HepG2 (cell line): ENCODE measurements around the gene P2RX6.

Experiments
- CBX2 ChIP-seq, 2 experiments: fragments of 200-600 bp in 1 of 2; sonication (generic); formaldehyde crosslinking in 1 of 2; IDR thresholded peaks; 2 replicates each; pipeline versions ENCODE4 v1.7.0 to v1.8.1; 2018 to 2022; ENCODE audit warnings: low read depth in 2 of 2, low read length in 1 of 2, mild to moderate bottlenecking in 1 of 2, missing genetic modification reagents in 1 of 2
- CTCF ChIP-seq: sonication (generic); formaldehyde crosslinking; IDR thresholded peaks from 2 replicates; pipeline ENCODE4 v1.5.0; 2020; ENCODE audit warnings: mild to moderate bottlenecking, missing genetic modification reagents, moderate library complexity
- HOXA7 ChIP-seq: sonication (generic); formaldehyde crosslinking; IDR thresholded peaks from 2 replicates; pipeline ENCODE4 v1.8.1; 2022; ENCODE audit warnings: mild to moderate bottlenecking, missing genetic modification reagents, moderate library complexity
- MEIS2 ChIP-seq: sonication (generic); formaldehyde crosslinking; IDR thresholded peaks from 2 replicates; pipeline ENCODE4 v1.9.0; 2021; ENCODE audit warnings: mild to moderate bottlenecking, missing genetic modification reagents
- MIXL1 ChIP-seq: IDR thresholded peaks from 2 replicates; pipeline ENCODE4 v1.6.1; 2016
- TRIM24 ChIP-seq: sonication (generic); formaldehyde crosslinking; IDR thresholded peaks from 2 replicates; pipeline ENCODE4 v1.8.0; 2022; ENCODE audit warnings: mild to moderate bottlenecking, missing genetic modification reagents
- ZNF274 ChIP-seq: sonication (generic); formaldehyde crosslinking; IDR thresholded peaks from 2 replicates; pipeline ENCODE4 v1.5.1; 2020; ENCODE audit warnings: mild to moderate bottlenecking, missing genetic modification reagents
- ZNF484 ChIP-seq: sonication (generic); formaldehyde crosslinking; IDR thresholded peaks from 2 replicates; pipeline ENCODE4 v1.5.1; 2020; ENCODE audit warnings: mild to moderate bottlenecking, low read depth, missing genetic modification reagents, borderline replicate concordance
- ZNF567 ChIP-seq: sonication (generic); formaldehyde crosslinking; IDR thresholded peaks from 2 replicates; pipeline ENCODE4 v1.8.1; 2023; ENCODE audit warnings: mild to moderate bottlenecking, missing genetic modification reagents, borderline replicate concordance

GRCh38 chr22:20974336-20974955 is 40.5 kb upstream of the P2RX6 start:
- TF ChIP-seq ZNF484, result no peak
- no peak for TF ChIP-seq CBX2 (IDR thresholded peaks at IDR 0.05; ENCODE audit: low read depth, low read length)
- TF ChIP-seq CBX2 (CRISPR knock-in tag; IDR thresholded peaks at IDR 0.05; ENCODE audit: low read depth), result no peak
- TF ChIP-seq MEIS2 (CRISPR knock-in tag), result no peak
- TF ChIP-seq CTCF (CRISPR knock-in tag), result no peak
- TF ChIP-seq ZNF567 (CRISPR knock-in tag), result no peak
- no peak for TF ChIP-seq ZNF274 (CRISPR knock-in tag)
- TF ChIP-seq HOXA7 (CRISPR knock-in tag), result no peak
- TF ChIP-seq TRIM24 (CRISPR knock-in tag), result no peak
- TF ChIP-seq MIXL1, result no peak
